NCI-H460 (cell line): ENCODE measurements around the gene RPS3A. TPM values are rescaled to one million over a fixed set of nuclear protein-coding genes. Genes with fewer than 3 reads are reported as not detected.
"Not testable (repeated sequence)": the region's sequence is repeated elsewhere in the genome, so short reads cannot be mapped to it uniquely, and the experiment has no call there.

ENCODE experiments used
- DNase-seq: peaks from one replicate; pipeline ENCODE4 v3.0.0-alpha.2; 2016; ENCODE audit warnings: low read depth; ENCODE audit errors: extremely low read depth
- polyA plus RNA-seq: library from polyadenylated mRNA; depleted of rRNA; stranded (reverse); fragments of >200 nt; gene quantifications from 2 replicates; pipeline ENCODE4 v1.2.3, GENCODE V29; 2014; cell fraction: nucleus; rRNA removed
- total RNA-seq: library from RNA; depleted of rRNA; stranded (reverse); fragments of >200 nt; shearing (Covaris generic); gene quantifications from 2 replicates; pipeline ENCODE4 v1.2.3, GENCODE V29; 2014; rRNA removed

The RPS3A gene
- 3,011 and 3,295 TPM in 2 replicates for total RNA-seq
- polyA plus RNA-seq: 2,655 and 3,051 TPM in 2 replicates

DNA sequence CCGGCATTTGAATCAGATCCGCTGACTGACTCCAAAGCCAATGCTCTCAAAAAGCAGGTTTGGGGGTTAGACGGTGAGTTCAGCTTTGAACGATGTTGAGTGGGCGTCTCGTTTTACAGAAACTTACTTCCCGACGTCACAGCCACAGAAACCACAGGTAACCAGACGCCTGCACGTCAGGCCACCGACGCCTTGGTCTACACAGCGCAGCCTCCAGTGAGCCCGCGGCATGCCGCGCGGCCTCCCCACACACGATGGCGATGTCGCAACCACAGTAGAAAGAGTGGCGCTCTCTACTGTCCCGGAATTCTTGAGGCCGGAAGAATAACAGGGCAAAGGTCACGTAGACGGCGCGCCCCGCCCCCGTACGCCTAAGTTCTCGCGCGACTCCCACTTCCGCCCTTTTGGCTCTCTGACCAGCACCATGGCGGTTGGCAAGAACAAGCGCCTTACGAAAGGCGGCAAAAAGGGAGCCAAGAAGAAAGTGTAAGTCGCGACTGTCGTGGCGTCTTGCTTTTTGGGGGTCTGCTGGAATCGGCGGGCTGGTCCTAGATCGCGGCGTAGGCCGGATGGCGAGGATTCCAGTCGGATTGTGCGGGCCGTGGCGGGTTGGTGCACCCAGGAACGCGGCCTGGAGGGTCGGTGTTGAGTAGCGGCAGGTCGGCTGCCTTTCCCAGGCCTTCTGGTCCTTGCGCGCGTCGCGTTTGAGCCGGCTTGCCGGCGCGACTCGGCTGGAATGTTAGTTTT lies at the start of gene RPS3A:
RPS3A (plus strand) TSS at position 400 of the 747 bp plus-strand sequence; CDS start at position 425, 25 bp downstream.
- DNase-seq: peak; percentile 93

DNA sequence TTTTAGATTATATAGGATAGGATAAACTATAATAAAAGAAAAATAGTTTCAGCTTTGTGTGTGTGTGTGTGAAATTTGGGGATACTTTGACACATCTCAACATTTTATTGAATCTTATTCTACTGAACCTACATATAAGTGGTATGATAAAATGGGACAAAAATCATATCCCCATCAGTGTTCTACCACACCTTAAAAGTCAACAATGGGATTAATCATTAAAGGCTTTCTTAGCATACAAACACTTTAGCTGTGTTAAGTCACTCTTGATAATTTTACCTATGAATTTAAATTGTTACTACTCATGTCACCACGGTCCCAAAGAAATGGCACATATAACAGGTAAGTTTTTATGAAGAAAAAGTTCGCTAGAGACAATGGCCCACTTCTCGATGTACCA lies 46.6 kb upstream of the RPS3A start:
- no peak for DNase-seq

DNA sequence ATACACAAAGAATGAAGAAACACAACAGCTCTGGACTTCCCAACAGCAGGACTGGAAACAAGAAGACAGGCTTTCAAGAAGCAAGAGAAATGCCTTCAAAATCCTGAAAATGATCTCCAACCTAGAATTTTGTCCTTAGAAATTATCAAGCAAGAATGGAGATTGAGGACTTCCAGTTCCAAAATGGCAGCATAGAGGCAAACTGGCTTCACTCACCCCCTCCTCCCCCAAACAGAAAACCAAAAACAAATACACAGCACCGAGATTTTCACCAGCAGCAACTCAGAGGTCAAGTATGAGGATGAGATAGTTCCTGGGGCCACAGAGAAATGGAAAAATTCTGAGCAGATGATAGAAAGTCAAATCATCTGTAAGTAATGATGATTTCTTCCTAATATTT lies 43.9 kb upstream of the RPS3A start:
- no peak for DNase-seq

DNA sequence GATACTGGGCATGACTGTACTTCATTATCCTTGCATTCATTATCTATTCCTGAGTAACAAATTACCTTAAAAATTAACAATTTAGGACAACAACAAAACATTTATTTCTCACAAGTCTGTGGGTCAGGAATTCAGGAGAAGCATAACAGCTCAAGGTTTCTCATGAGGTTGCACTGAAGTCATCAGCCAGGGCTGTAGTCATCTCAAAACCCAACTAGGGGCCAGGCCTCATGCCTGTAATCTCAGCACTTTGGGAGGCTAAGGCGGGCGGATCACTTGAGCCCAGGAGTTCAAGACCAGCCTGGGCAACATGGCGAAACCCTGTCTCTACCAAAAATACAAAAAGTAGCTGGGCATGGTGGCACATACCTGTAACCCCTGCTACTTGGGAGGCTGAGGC lies 36.3 kb upstream of the RPS3A start:
- not testable (repeated sequence) for DNase-seq

DNA sequence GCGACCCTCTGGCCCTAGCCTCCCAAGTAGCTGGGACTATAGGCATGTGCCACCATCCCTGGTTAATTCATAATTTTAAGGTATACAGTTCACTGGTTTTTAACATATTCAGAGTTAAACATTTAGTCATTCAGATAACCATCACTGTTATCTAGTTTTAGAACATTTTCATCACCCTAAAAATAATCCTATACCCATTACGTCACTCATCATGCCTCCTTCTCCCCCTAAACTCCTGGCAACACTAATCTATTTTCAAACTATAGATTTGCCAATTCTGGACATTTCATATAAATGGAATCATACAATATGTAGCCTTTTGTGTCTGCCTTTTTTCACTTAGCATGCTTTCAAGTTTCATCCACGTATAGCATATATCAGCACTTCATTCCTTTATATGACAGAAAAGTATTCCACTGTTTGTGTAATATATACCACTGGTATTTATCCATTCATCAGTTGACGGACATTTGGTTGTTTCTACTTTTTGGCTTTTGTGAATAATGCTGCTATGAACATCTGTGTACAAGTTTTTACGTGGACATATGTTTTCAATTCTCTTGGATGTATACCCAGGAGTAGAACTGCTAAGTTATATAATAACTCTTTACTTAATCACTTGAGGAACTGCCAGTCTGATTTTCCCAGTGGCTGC lies 32.0 kb upstream of the RPS3A start:
- no peak for DNase-seq

DNA sequence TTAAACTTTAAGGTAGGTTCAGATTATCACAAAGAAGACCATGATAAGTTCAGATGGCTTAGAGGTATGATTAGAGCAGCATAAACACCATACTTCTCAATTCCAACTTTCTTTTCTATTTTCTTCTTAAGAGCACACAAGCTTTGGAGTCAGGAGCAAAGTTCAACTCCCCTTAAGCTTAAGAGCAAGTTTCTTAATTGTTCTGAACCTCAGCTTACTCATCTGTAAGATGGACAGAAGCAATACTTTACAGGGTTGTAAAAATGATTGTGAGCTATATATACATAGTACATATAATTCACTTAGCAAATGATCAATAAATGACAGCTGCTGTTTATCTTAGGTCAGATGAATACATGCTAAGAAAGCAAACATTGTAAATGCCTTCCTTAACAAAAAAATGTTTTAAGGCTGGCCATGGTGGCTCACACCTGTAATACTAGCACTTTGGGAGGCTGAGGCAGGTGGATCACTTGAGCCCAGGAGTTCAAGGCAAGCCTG lies 25.0 kb upstream of the RPS3A start:
- DNase-seq: no peak

DNA sequence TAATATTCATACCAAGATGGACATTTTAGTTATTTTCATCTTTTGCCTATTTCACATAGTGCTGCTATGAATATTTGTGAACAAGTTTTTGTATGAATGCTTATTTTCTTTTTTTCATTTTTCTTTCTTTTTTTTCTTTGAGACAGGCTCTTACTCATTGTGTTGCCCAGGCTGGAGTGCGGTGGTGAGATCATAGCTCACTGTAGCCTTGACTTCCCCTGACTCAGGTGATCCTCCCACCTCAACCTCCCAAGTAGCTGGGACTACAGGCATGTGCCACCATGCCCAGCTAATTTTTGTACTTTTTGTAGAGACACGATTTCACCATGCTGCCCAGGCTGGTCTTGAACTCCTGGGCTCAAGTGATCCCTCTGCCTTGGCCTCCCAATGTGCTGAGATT lies 21.4 kb upstream of the RPS3A start:
- DNase-seq: not testable (repeated sequence)

DNA sequence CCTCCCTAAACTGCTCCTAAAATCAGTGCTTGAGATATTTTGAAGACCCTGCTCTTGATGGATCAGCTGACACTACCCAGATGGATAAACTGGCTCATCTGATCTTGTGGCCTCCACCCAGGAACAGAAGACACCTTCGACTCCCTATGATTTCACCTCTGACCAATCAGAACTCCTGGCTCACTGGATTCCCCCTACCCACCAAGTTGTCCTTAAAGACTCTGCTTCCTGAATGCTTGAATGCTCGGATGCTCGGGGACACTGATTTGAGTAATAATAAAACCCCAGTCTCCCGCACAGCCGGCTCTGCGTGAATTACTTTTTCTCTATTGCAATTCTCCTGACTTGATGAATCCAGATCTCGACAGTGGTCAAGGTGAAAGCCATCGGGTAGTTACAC lies 12.0 kb upstream of the RPS3A start:
- DNase-seq: no peak

DNA sequence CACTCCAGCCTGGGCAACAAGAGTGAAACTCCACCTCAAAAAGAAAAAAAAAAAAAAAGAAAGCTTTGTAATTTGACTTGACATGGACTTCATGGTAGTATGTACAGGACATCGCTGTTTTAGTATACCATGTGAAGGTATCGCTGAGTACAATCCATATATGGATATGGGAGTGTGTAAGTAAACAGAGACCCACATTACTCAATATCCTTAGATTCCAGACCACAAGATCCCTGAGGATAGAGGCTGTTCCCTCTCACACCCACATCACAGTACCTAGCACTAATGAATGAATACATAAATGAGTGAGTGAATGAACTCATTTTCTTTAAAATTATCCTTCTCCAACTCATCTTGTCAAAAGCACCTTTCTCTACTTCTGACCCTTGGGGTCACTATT lies 8.4 kb upstream of the RPS3A start:
- no peak for DNase-seq

DNA sequence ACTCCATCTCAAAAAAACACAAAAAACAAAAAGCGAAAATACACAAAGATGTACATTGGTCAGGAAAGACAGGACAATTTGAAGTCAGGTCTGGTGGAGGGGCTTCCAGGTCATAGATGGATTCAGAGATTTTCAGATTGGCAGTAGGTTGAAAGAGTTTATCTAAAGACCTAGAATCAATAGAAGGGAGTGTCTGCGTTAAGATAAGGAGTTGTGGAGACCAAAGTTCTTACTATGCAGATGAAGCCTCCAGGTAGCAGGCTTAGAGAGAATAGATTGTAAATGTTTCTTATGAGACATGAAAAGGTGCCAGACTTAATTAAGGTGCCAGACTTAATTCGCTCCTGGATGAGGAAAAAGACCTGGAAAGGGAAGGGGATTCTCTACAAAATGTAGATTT lies 6.9 kb upstream of the RPS3A start:
- DNase-seq: no peak

DNA sequence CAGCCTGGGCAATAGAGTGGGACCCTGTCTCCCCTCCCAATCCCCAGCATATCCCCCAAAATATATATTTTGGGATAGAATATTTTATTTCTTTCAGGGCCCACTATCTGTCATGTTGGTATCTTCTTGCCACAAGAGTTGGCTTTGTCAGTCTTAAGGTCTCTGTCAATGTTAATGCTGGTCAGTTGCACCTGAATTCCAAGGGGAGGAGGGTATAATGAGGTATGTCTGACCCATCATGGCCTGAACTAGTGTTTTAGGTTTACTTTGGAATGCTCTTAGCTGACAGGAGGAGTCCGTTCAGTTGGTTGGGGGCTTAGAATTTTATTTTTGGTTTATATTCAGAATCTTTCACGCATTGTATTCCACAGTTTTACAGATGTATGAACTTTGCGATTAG lies 6.2 kb upstream of the RPS3A start:
- DNase-seq: no peak

DNA sequence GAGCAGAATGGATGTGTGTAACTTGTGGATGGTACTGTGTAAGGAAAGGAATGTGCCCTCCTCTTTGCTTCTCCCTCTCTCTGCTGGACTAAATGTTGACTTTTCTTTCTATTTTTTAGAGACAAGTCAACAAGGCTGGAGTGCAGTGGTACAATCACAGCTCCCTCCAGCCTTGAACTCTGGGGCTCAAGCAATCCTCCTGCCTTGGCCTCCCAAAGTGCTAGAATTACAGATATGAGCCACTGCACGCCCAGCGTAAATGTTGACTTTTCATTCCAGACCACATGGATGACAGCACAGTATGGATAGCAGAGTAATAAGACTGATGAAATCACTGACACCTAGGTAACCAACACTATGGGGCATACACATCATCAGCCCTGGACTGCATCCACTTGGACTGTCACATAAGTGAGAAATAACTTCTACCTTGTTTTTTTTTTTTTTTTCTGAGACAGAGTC lies 5.1 kb upstream of the RPS3A start:
- peak; percentile 59 for DNase-seq

DNA sequence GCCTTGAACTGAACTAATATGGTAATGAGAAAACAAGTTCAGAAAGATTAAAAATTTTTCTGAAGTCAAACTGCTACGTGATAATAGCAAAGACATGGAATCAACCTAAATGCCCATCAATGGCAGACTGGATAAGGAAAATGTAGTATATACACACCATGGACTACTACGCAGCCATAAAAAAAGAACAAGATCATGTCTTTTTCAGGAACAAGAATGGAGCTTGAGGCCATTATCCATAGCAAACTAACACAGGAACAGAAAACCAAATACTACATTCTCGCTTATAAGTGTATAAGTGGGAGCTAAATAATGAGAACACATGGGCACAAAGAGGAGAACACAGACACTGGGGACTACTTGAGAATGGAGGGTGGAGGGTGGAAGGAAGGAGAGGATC lies 4.3 kb upstream of the RPS3A start:
- DNase-seq: no peak

DNA sequence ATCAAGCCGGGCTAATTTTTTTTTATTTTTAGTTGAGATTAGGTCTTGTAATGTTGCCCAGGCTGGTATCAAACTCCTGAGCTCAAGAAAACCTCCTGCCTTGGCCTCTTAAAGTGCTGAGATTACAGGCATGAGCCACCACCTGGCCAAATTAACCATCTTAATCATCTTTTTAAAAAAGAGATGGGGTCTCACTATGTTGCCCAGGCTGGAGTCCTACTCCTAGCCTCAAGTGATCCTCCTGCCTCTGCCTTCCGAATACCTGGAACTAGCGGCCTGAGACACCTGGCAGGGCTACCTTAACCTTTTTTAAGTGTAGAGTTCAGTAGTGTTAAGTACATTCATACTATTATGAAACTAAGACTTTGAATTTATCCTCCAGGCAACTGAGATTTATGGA lies 1.7 kb upstream of the RPS3A start:
- no peak for DNase-seq

DNA sequence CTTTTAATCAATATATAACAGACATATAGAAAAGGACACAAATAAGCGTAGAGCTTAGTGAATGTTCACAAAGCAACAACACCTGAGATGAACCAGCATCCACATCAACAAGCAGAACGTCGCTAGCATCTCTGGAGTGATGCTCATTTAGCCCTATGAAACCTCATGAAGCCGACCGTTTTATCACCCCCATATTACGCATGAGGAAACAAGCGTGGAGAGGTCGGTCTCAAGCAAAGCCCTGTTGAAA lies 524 bp upstream of the RPS3A start:
- no peak for DNase-seq

DNA sequence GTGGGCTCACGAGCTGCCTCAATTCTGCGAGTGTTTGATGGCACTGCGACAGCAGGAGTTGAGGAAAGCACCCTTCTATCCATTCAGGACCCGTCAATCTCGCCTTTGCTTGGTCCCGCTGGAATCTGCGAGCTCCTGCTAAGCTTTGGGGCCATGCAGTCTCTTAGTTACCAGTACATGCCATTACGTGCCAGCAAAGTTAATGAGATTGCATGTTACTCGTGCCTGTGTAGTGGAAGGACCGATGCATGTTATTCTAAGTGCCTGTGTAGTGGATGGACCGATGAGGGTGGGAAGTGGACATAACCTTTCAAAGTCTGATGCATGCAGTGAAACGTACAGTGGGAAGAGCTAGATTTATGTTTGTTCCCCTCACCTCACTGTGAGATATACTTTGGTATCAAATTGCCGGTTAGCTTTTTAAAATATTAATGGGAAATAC lies 569 bp downstream of the RPS3A start:
- DNase-seq: no peak

DNA sequence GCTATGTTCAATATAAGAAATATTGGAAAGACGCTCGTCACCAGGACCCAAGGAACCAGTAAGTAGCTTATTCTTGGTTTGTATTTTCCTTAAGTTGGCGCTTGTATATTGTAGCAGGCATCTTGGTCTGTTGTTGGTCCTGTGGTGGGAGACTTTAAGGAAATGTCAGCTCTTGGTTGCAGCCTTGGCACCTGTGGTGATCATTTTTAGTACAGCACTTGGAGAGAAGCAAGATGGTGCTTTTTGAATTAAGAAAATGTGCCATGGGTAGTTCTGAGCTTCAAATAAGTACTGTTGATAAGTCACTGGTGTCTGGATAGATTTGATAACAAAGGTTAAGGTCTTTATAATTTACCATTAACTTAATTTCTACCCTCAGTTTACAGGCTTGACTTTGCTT lies 1.1 kb downstream of the RPS3A start:
- no peak for DNase-seq

DNA sequence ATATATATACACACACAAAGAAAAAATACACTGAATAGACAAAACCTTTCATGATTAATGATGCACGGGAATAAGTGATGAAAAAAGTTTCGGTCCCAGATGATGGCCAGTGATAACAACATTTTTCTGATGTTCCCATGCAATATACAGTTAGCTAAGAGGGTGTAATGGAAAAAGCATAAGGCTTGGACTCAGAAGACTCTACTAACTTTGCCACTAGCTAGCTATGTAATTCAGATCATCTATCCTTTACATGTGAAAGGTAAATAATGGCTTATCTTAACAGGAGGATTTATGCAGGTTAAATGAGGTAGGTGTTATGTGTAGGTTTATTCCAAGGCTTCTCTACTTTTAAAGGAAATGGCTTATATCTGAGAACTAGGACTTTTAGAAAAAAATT lies 4.3 kb downstream of the RPS3A start:
- DNase-seq: no peak

DNA sequence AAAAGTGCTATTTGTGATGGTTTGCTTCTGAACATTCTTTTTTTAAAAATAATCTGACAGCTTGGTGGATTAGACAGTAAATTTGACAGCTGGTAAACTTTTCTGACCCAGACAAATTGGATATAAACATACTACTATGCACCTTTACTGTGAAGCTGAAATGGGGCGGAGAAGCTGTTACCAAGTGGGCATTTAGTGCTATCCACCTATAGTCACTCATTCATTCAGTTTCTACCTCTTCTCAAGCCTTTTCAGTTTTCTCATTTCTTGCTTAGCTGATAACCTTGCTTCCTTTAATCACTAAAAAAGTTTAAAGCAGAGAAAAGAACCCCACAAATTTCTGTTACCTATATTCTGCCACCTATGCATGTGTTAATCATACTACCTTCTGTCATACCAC lies 5.2 kb downstream of the RPS3A start:
- no peak for DNase-seq

DNA sequence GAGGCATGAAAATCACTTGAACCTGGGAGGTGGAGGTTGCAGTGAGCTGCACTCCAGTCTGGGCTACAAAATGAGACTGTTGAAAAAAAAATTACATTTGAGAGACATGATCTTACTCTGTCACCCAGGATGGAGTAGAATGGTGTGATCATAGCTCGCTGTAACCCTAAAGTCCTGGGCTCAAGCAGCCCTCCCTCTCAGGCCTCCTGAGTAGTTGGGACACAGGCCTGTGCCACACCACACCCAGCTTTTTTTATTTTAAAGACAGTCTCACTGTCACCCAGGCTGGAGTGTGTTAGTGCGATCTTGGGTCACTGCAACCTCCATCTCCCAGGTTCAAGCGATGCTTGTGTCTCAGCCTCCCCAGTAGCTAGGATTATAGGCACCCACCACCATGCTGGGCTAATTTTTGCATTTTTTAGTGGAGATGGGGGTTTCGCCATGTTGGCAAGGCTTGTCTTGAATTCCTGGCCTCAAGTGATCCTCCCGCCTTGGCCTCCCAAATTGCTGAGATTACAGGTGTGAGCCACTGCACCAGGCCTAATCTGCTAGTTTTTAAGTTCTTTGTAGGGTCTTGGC lies 6.1 kb downstream of the RPS3A start:
- DNase-seq: no peak

DNA sequence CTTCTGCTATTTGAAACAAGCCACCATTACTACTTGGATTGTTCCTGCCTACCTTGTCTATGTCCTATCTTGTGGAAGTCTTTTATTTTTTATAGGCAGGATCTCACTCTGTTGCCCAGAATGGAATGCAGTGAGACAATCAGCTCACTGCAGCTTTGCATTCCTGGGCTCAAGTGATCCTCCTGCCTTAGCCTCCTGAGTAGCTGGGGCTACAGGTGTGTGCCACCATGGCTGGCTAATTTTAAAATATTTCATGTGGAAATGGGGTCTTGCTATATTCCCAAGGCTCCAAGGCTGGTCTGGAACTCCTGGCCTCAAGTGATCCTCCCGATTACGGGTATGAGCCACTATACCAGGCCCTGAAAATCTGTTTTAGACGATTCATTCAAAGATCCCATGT lies 7.6 kb downstream of the RPS3A start:
- no peak for DNase-seq

DNA sequence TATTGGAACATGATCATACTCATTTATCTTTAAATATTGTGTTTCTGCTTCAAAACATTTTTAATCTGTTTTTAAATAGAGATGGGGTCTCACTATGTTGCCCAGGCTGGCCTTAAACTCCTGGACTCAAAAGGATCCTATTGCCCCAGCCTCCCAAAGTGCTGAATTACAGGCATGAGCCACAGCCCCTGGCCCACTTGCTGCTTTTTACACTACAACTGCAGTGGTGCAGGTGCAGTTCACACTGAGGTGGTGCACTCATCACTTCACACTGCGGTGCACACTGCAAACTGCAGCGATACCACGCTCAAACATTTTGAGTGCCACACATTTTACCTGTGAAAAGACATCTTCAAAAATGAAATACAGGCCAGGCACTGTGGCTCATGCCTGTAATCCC lies 10.8 kb downstream of the RPS3A start:
- DNase-seq: no peak
